Right atrium auricular region (tissue), 2 donors: ENCODE data around the gene OSMR. TPM values are rescaled to one million over a fixed set of nuclear protein-coding genes. Genes with fewer than 3 reads are reported as not detected.
A peak's percentile ranks its signal among the peaks of the same experiment; 100 is the strongest.

Experiments
- DNase-seq: peaks from one replicate; pipeline ENCODE4 v3.0.0-alpha.2; 2019; ENCODE audit warnings: low spot score
- H3K27ac ChIP-seq, 2 donors: fragments of 200-600 bp; sonication (generic); 1 replicate in 1 of 2; 2 replicates in 1 of 2; pipeline ENCODE4 v1.5.1; 2016 to 2019
- H3K27me3 ChIP-seq, 2 donors: fragments of 200-600 bp; sonication (generic); one replicate each; pipeline versions ENCODE4 v1.5.1 to v1.6.0; 2017 to 2019
- H3K36me3 ChIP-seq: fragments of 200-600 bp; sonication (generic); one replicate; pipeline ENCODE4 v1.5.1; 2016
- H3K4me1 ChIP-seq, 2 donors: fragments of 200-600 bp; sonication (generic); one replicate each; pipeline versions ENCODE4 v1.5.1 to v1.6.0; 2017 to 2019
- H3K4me3 ChIP-seq, 2 donors: fragments of 200-600 bp; sonication (generic); 1 replicate in 1 of 2; 2 replicates in 1 of 2; pipeline ENCODE4 v1.5.1; 2017 to 2019; ENCODE audit warnings: mild to moderate bottlenecking in 1 of 2, moderate library complexity in 1 of 2
- H3K9me3 ChIP-seq, 2 donors: fragments of 200-600 bp; sonication (generic); one replicate each; pipeline ENCODE4 v1.5.1; 2019
- total RNA-seq, 2 donors: library from RNA; depleted of rRNA; stranded (reverse); fragments of >200 nt; gene quantifications; one replicate each; pipeline ENCODE4 v1.1.0, GENCODE V29; 2016
- TF ChIP-seq, protein P1 (sequence below), 2 donors: fragments of 200-600 bp; sonication (generic); IDR thresholded peaks; one replicate each; pipeline ENCODE4 v1.5.1; 2019; ENCODE audit warnings: antibody characterized with exemption in 2 of 2

Gene OSMR
- total RNA-seq = 10 to 100 TPM; 13.8 to 28.6 TPM

DNA sequence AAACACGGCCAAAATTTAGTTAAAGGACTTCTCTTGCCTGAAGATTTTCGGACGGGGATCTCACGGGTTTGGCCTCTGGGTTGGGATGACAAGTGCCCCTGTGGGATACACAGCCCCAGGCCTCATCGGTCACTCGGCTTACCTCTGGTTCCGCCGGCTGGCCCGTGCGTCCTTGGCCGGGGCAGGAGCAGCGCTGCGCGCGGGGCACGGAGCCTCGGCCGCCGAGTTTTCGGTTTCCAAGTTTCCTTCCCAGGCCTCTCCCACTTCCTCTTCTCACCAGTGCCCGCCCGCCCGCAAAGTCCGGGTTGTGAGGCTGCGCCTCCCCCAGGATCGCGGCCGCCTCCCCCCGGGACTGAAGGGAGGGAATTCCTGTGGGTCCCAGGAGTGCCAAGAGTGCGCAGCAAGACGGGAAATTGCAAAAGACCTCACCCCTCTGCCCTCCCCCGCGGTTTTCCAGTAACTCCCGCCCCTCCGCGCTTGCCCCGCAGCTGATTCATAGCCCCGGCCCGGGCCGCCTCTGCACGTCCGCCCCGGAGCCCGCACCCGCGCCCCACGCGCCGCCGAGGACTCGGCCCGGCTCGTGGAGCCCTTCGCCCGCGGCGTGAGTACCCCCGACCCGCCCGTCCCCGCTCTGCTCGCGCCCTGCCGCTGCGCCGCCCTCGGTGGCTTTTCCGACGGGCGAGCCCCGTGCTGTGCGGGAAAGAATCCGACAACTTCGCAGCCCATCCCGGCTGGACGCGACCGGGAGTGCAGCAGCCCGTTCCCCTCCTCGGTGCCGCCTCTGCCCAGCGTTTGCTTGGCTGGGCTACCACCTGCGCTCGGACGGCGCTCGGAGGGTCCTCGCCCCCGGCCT, at the start of gene OSMR:
TSS of gene OSMR (plus strand) at position 487 of the 853 bp plus-strand sequence. CDS start 23,033 bp downstream, outside the sequence.
- Histone ChIP-seq H3K27ac (peak within 1 kb of the TSS; percentile 87 to 92), H3K4me3 (peak within 1 kb of the TSS; percentile 53 to 75), H3K4me1 (peaks cover 0 to 11% of the 10 kb centered on the region in 2 donors), H3K36me3 (no peaks in the 10 kb centered on the region), H3K9me3 (no peaks in the 10 kb centered on the region), H3K27me3 (no peaks in the 10 kb centered on the region)
- TF ChIP-seq, protein P1, sequence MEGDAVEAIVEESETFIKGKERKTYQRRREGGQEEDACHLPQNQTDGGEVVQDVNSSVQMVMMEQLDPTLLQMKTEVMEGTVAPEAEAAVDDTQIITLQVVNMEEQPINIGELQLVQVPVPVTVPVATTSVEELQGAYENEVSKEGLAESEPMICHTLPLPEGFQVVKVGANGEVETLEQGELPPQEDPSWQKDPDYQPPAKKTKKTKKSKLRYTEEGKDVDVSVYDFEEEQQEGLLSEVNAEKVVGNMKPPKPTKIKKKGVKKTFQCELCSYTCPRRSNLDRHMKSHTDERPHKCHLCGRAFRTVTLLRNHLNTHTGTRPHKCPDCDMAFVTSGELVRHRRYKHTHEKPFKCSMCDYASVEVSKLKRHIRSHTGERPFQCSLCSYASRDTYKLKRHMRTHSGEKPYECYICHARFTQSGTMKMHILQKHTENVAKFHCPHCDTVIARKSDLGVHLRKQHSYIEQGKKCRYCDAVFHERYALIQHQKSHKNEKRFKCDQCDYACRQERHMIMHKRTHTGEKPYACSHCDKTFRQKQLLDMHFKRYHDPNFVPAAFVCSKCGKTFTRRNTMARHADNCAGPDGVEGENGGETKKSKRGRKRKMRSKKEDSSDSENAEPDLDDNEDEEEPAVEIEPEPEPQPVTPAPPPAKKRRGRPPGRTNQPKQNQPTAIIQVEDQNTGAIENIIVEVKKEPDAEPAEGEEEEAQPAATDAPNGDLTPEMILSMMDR (IDR thresholded peaks at IDR 0.05) = no peak
- peak; percentile 94 for DNase-seq

DNA sequence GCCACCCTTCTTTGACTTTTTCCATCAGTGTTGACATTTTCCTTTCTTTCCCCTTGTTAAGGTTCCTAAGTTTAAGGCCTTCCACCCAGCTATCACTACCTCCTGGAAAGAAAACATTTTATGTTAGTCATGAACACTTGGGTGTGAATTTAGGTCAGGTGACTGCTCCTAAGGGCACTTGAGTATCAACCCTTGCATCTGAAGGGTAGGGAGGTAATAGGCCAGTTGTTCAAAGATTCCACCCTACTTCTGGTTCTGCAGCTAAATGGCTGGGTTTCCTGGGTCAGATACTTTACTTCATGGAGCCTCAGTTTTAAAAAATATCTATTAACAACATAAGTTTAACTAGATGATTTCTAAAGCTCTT, 49.1 kb upstream of the OSMR start:
- TF ChIP-seq, protein P1 (IDR thresholded peaks at IDR 0.05) = no peak
- H3K9me3 ChIP-seq = no peaks in the 10 kb centered on the region
- DNase-seq = no peak
- peak overlapping the region; percentile 20 to 66 for H3K27ac ChIP-seq
- H3K27me3 ChIP-seq = no peaks in the 10 kb centered on the region
- H3K4me3 ChIP-seq = no peak overlapping the region
- no peaks in the 10 kb centered on the region for H3K36me3 ChIP-seq
- peaks cover 0 to 45% of the 10 kb centered on the region in 2 donors for H3K4me1 ChIP-seq

DNA sequence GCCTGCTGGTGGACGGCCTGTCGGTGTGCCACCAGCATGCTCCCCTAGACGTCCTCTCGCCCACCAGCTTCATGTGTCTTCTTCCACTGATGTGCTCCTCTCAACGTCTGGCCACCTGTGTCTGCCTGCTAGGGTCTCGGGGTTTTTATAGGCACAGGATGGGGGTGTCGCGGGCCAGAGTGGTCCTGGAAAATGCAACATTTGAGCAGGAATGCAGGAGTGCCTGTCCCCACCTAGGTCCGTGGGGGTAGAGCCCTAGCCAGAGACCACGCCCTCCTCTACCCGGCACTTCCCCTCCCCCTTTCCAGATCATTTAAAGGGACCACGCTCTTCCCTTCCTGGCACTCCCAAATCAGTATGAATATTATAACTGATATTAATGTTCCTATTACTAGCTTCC, 48.0 kb upstream of the OSMR start:
- Histone ChIP-seq H3K27ac (peak overlapping the region in 1 of 2 donors; percentile 66), H3K9me3 (no peaks in the 10 kb centered on the region), H3K4me1 (peaks cover 0 to 45% of the 10 kb centered on the region in 2 donors), H3K27me3 (no peaks in the 10 kb centered on the region), H3K4me3 (no peak overlapping the region), H3K36me3 (no peaks in the 10 kb centered on the region)
- no peak for DNase-seq
- TF ChIP-seq, protein P1 (IDR thresholded peaks at IDR 0.05) = no peak

DNA sequence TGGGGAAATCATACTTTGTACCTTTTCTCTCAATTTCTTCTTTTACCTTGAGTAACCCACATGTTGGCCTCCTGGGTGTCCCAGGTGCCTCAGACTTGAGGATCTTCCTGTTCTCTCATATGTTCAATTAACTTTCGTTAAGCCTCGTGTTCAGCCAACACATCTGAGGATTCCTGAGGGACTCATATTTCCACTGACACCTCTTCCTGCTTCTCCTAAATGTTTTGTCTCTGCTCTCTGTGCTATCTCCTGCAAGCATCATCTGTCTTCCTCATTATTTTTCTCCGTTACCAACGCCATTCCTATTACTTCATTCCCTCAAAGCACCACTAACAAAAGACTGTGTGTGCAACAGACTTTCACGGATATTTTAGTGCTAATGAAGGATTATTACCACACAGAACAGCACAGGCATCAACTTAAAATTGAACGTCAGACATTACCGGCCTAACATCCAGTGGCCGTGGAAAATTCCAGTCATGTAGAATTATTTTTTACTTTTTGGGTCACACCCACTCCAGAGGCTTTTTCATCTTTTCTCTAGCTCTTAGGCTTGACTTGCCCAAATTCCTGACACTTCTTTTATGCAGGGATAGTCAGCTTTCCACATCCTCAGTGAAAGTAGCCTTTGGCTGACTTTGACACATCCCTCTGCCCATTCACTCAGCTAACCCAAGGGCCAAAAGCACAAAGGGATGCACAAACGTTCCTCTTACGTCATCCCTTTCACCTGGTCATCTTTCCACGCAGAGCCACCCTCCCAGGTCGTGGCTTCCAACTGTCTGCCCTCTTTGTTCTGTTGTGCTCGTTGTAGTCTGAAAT, 46.0 kb upstream of the OSMR start:
- no peaks in the 10 kb centered on the region for H3K9me3 ChIP-seq
- H3K27ac ChIP-seq = peak overlapping the region in 1 of 2 donors; percentile 44
- no peak for DNase-seq
- H3K36me3 ChIP-seq = no peaks in the 10 kb centered on the region
- H3K4me1 ChIP-seq = peaks cover 0 to 45% of the 10 kb centered on the region in 2 donors
- TF ChIP-seq, protein P1 (IDR thresholded peaks at IDR 0.05) = no peak
- no peak overlapping the region for H3K4me3 ChIP-seq
- H3K27me3 ChIP-seq = no peaks in the 10 kb centered on the region

DNA sequence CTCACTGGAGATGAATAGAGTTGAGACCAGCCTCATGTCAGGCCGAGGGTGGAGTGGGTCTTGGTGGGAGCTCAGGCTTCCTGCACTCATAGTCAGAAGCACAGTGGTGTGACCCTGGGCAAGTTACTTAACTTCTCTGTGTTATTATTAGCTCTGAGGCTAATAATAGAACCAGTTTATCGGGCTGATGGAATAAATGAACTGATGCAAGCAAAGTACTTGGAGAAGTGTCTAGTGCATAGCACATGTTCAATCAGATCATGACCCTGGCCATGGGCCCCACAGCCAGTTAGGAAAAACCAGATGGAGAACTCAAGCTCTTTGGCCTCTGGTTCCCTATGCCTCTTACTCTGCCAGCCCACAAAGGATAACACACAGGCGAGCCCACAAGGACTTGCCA, 45.3 kb upstream of the OSMR start:
- Histone ChIP-seq H3K36me3 (no peaks in the 10 kb centered on the region), H3K4me1 (peaks cover 0 to 41% of the 10 kb centered on the region in 2 donors), H3K27me3 (no peaks in the 10 kb centered on the region), H3K27ac (peak overlapping the region in 1 of 2 donors; percentile 44), H3K4me3 (no peak overlapping the region), H3K9me3 (no peaks in the 10 kb centered on the region)
- no peak for DNase-seq
- TF ChIP-seq, protein P1 (IDR thresholded peaks at IDR 0.05) = no peak
